Kidney tubule cell (primary cell): ENCODE results near the gene C1QTNF4.

Experiments
- DNase-seq: peaks from one replicate; pipeline ENCODE4 v3.0.0-alpha.2; 2018; ENCODE audit warnings: low spot score

Gene C1QTNF4

GRCh38 chr11:47592970-47593369 lies 1.2 kb downstream of the C1QTNF4 start:
- DNase-seq = no peak

DNA sequence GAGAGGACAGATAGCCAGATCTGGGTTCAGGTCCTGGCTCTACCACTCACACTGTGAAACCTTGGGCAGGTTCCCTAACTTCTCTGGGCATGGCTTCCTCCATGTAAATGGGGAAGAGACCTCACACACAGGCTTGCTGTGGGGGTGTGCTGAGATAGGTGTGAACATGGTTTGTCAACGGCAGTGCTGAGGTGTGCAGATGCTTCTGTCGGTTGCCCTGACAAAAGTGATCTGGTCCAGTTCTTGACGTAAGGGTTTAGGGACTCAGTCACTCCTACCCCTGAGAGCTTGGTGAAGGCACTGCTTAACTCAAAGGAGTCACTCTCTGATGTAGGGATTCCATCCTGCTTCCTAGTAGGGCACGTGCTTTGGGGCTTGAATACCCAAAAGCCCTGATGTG lies 2.0 kb downstream of the C1QTNF4 start:
- no peak for DNase-seq

DNA sequence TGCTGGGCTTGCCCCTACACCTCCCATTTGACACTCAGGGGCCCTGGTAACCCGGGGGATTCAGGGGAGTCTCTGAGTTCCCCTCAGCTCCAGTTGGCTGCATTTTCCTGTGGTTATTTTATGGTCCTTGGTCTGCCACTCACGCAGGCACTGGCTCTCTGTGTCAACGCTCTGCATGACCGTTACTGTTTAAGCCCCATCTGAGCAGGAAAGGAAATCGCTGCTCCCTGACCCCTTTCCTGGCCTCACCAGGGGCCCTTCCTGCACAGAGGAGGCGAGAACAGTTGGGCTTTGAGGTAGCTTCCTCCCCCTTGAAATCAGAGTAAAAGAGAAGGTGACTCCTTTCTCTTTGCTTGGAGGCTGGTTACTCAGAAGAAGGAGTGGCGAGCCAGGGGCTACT lies 2.4 kb downstream of the C1QTNF4 start:
- DNase-seq = no peak

GRCh38 chr11:47589977-47590861 lies 4.0 kb downstream of the C1QTNF4 start:
- no peak for DNase-seq

- DNase-seq = no peak
These were observed 4.6 kb downstream of the C1QTNF4 start for GRCh38 chr11:47589584-47589976.

GRCh38 chr11:47589118-47589517 lies 5.1 kb downstream of the C1QTNF4 start:
- no peak for DNase-seq

- DNase-seq = no peak
These were observed 6.4 kb downstream of the C1QTNF4 start for GRCh38 chr11:47587723-47588326.

GRCh38 chr11:47587039-47587716 lies 7.0 kb downstream of the C1QTNF4 start:
- DNase-seq = no peak

DNA sequence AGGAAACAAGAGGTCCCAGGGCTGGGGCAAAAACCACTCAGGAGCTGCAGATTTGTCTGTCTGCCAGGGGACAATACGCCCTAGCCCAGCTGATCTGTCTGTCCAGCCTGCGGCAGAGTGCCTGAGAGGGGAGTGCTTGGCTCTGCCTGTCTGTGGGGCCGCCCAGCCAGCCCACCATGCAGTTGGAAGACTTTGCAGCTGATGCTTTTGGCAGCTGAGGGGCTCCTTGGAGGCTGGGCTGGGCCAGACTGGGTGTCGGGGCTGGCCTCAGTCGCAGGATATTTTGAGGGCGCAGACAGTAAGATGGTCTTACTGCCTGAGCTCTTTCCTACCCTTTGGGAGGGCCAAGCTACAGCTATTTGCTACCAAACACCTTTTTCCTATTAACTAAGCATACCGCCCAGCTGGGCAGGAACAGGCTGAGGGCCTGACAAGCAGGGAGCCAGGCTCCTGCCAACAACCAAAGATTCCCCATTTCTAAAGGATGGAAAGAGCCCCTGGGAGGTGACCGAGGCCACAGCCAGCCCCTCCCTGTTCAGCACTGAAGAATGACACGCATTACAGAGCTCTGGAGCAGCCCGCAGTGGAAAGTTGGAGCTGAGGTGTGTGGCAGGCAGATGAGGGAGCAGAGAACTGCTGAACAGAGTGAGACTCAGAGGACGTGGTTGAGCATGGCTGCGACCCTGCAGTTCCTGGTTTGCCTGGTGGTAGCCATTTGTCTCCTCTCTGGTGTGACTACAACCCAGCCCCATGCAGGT lies 7.9 kb downstream of the C1QTNF4 start, which contains the start of gene FAM180B:
Gene FAM180B, plus strand, starts transcription at position 581 of the 758 bp plus-strand sequence. Its CDS starts 91 bp downstream, at position 672.
- no peak for DNase-seq

- DNase-seq = no peak
These were observed 10.4 kb downstream of the C1QTNF4 start for GRCh38 chr11:47583844-47584243.

- peak; percentile 89 for DNase-seq
These were observed 15.4 kb downstream of the C1QTNF4 start, which contains the start of the genes KBTBD4 and NDUFS3 for GRCh38 chr11:47578524-47579494. KBTBD4 (minus strand) TSS chr11:47578970; CDS start chr11:47578951, 19 bp downstream. NDUFS3 (plus strand) TSS chr11:47579074; CDS start chr11:47579092, 18 bp downstream.

- no peak for DNase-seq
These were observed 16.7 kb downstream of the C1QTNF4 start for GRCh38 chr11:47577460-47578041.

DNA sequence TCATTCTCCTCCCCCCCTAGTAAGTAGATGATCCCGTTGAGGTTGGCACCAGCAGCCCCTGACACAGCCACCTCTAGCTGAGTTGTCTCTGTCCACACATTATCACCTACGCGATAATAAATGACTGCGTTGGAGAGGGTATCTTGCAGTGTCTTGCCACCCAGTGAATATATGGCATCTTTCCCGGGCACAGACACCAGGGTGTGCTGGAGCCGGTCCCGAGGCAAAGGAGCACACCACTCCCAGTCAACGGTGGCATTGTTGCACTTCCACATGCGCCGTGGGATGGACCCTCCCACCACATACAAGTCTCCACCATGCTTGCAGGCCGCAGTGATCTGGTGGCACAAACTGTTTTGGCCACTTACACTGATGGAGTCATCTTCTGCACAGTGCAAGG lies 20.9 kb downstream of the C1QTNF4 start:
- DNase-seq = no peak

DNA sequence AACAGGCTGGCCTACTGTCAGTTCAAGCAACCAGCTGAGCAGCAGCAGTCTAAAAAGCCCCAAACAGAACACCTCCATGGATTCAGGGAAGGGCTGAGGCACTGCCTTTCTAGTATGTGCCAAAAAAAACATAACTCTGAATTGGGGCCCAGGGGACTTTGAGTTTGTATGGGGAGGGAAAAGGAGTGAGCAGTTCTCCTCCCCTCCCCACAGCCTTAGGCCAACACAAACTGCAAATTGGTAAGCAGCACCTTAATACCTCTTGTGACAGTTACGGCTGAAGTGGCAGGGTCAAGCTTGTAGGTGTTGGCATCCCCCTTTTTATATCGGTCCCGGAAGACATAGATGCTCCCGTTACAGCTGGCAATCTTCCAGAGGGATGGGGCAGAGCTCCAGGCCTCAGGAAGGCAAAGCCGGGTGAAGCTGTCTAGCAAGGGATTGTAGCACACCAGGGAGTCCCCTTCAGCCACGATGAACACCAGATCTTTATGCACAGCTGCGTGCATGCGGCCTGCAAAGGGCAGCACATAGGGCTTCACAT lies 21.4 kb downstream of the C1QTNF4 start:
- no peak for DNase-seq

- peak; percentile 20 for DNase-seq
These were observed 22.3 kb downstream of the C1QTNF4 start for GRCh38 chr11:47571895-47572294.

GRCh38 chr11:47571357-47571729 lies 22.9 kb downstream of the C1QTNF4 start:
- no peak for DNase-seq

GRCh38 chr11:47570651-47571356 lies 23.4 kb downstream of the C1QTNF4 start:
- no peak for DNase-seq

- no peak for DNase-seq
These were observed 24.6 kb downstream of the C1QTNF4 start for GRCh38 chr11:47569646-47570045.

DNA sequence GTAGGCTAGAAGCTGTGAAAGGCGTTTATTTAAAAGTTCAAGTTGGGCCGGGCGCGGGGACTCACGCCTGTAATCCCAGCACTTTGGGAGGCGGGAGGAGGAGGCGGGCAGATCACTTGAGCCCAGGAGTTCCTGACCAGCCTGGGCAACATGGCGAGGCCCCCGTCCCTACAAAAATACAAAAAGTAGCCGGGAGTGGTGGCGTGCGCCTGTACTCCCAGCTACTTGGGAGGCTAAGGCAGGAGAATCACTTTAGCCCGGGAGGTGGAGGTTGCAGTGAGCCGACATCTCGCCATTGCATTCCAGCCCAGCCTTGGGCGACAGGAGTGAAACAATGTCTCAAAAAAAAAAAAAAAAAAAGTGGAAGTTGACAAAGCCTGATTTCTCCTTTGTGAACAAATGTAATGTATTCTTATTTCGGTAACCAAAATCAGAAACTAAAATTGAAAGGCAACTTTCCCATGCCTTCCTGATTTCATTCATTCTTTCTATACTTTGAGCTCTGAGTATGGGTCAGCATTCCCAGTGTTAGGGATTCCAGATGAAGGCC lies 28.0 kb downstream of the C1QTNF4 start:
- DNase-seq = peak; percentile 33
